HAP-1 (cell line): ENCODE measurements around the gene TNIK.

Source experiments
- DNase-seq, 2 experiments: peaks; one replicate each; pipeline ENCODE4 v3.0.0-alpha.2; 2016 to 2020; ENCODE audit warnings: low spot score in 2 of 2
- H3K27me3 ChIP-seq: fragments of 250-450 bp; sonication (Bioruptor Pico); 2 replicates; pipeline ENCODE4 v1.5.1; 2020; ENCODE audit warnings: low read depth, mild to moderate bottlenecking, moderate library complexity
- H3K36me3 ChIP-seq: fragments of 250-450 bp; sonication (Bioruptor Pico); replicated peaks from 2 replicates; pipeline ENCODE4 v1.5.1; 2020; ENCODE audit warnings: mild to moderate bottlenecking
- H3K4me1 ChIP-seq: fragments of 250-450 bp; sonication (Bioruptor Pico); 2 replicates; pipeline ENCODE4 v1.5.1; 2020; ENCODE audit warnings: mild to moderate bottlenecking
- H3K4me3 ChIP-seq: fragments of 250-450 bp; sonication (Bioruptor Pico); 2 replicates; pipeline ENCODE4 v1.5.1; 2020; ENCODE audit warnings: mild to moderate bottlenecking, moderate library complexity
- H3K9me3 ChIP-seq: fragments of 250-450 bp; sonication (Bioruptor Pico); 2 replicates; pipeline ENCODE4 v1.5.1; 2020; ENCODE audit warnings: mild to moderate bottlenecking, moderate library complexity
- in situ Hi-C: fragments of 300-500 bp; cut with MboI; formaldehyde crosslinking; loops from 3 replicates; pipeline ENCODE4 v1.14.3; 2020; ENCODE audit warnings: low sequenced_read_pairs, inconsistent platforms, mixed read lengths

TNIK gene

GRCh38 chr3:171276923-171277322 lies 183.3 kb downstream of the TNIK start:
- in situ Hi-C loops: no loop called here
- DNase-seq: no peak
- Histone ChIP-seq H3K9me3 (no peaks in the 10 kb centered on the region), H3K27me3 (no peaks in the 10 kb centered on the region), H3K4me1 (no peaks in the 10 kb centered on the region), H3K36me3 (no peaks in the 10 kb centered on the region), H3K4me3 (no peak overlapping the region)

GRCh38 chr3:171274222-171274621 lies 186.0 kb downstream of the TNIK start:
- no peak overlapping the region for H3K4me3 ChIP-seq
- no peaks in the 10 kb centered on the region for H3K9me3 ChIP-seq
- in situ Hi-C loops: no loop called here
- H3K36me3 ChIP-seq: no peaks in the 10 kb centered on the region
- H3K27me3 ChIP-seq: no peaks in the 10 kb centered on the region
- no peak for DNase-seq
- H3K4me1 ChIP-seq: no peaks in the 10 kb centered on the region

DNA sequence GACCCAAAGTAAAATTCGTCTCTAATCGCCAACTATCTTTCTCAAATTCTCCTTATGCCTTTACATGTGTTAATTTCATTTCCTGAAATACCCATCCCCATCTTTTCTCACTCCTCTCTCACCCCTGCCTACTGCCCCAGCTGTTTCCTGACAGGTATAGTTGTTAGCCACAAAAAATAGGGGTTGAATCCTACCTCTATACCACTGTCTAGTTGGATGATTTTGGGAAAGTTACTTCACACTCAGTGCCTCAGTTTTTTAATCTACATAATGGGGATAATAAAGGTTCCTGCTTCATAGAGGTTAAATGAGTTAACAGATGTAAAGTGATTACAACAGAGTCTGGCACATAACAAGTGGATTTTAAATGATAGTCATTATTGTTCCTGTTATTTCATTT lies 189.7 kb downstream of the TNIK start:
- no peaks in the 10 kb centered on the region for H3K4me1 ChIP-seq

GRCh38 chr3:171269542-171269941 lies 190.7 kb downstream of the TNIK start:
- in situ Hi-C loops: no loop called here
- H3K36me3 ChIP-seq: no peaks in the 10 kb centered on the region
- no peak for DNase-seq
- no peaks in the 10 kb centered on the region for H3K4me1 ChIP-seq
- no peak overlapping the region for H3K4me3 ChIP-seq
- no peaks in the 10 kb centered on the region for H3K9me3 ChIP-seq
- no peaks in the 10 kb centered on the region for H3K27me3 ChIP-seq

More for the DNA sequence above, 189.7 kb downstream of the TNIK start:
- Histone ChIP-seq H3K36me3 (no peaks in the 10 kb centered on the region), H3K27me3 (no peaks in the 10 kb centered on the region), H3K4me3 (no peak overlapping the region), H3K9me3 (no peaks in the 10 kb centered on the region)
- in situ Hi-C loops: no loop called here
- no peak for DNase-seq

DNA sequence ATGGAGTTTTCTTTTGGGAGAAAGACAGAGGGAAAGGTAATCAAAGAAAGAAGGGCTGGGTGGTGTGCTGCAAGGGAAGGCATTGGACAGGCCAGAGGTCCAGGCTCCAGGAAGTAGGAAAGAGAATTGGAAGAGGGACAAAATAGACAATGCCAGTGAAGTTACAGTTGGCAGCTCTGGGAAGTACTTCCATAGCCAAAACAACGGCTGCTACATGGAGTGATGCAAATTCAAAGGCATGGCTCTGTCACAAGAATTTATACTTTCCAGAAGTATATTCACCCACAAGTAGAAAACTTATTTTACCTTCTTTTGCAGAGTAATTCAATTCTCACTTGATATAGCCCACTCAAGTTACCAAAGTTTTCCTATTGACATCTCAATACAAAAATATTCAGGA lies 191.5 kb downstream of the TNIK start:
- in situ Hi-C loops: no loop called here
- DNase-seq: no peak
- Histone ChIP-seq H3K9me3 (no peaks in the 10 kb centered on the region), H3K36me3 (no peaks in the 10 kb centered on the region), H3K4me1 (no peaks in the 10 kb centered on the region), H3K27me3 (no peaks in the 10 kb centered on the region), H3K4me3 (no peak overlapping the region)

DNA sequence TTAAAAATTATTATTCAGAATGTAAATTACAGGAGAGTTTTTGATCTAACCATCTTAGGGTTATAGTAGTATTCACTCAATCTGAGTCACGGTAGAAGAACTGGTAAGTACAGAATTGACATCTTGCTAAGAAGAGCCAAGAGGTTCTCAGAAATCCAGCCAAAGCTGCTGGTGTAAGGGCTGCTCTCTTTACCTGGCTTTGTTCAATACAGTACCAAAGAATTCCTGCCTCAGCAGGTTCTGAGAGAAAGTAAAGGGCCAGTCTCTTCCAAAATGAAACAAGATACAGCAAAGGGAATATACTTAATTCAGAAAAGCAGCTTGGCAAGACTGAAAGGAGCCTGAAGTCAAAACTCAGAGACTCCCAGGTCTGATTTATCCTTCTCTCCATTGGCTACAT lies 193.1 kb downstream of the TNIK start:
- Histone ChIP-seq H3K4me1 (no peaks in the 10 kb centered on the region), H3K36me3 (no peaks in the 10 kb centered on the region), H3K27me3 (no peaks in the 10 kb centered on the region), H3K4me3 (no peak overlapping the region), H3K9me3 (no peaks in the 10 kb centered on the region)
- in situ Hi-C loops: no loop called here
- DNase-seq: no peak

DNA sequence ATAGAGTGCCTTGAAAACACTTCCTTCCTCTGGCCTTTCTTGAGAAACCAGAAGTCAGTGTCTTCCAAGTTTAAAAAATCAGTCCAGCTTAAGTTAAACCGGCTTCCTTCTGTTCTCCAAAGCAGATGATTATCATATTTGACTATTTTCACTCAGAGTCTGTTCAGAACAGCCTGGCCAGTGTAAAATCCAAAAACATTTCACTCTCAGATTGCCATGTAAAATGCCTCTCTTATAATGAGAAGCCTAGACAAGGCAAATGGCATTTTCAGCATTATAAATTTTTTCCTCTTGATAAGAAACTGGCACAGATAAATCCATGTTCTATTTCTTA lies 193.5 kb downstream of the TNIK start:
- DNase-seq: no peak
- Histone ChIP-seq H3K9me3 (no peaks in the 10 kb centered on the region), H3K27me3 (no peaks in the 10 kb centered on the region), H3K36me3 (no peaks in the 10 kb centered on the region), H3K4me1 (no peaks in the 10 kb centered on the region), H3K4me3 (no peak overlapping the region)
- in situ Hi-C loops: no loop called here

GRCh38 chr3:171266034-171266739 lies 194.0 kb downstream of the TNIK start:
- Histone ChIP-seq H3K9me3 (no peaks in the 10 kb centered on the region), H3K36me3 (no peaks in the 10 kb centered on the region), H3K4me1 (no peaks in the 10 kb centered on the region), H3K4me3 (no peak overlapping the region), H3K27me3 (no peaks in the 10 kb centered on the region)
- DNase-seq: no peak
- in situ Hi-C loops: no loop called here

DNA sequence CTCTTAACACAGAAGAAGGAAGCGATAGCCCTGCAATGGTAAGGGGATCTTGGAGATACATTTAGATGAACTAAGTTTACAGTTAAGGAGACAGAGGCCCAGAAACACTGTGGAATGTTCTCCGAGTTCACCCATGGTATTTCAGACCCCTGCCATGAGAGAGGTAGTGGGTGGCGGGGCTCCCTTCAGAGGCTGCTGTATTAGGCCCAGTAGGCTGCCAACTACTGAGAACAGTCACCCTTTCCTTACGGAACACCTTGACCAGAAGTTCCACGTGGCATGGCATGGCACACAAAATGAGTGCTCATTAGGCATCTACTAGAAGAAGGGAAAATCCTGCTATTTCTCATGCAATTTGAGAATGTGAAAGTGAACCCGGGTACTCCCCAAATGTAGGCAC lies 195.4 kb downstream of the TNIK start:
- H3K9me3 ChIP-seq: no peaks in the 10 kb centered on the region
- H3K4me1 ChIP-seq: no peaks in the 10 kb centered on the region
- no peak overlapping the region for H3K4me3 ChIP-seq
- H3K27me3 ChIP-seq: no peaks in the 10 kb centered on the region
- H3K36me3 ChIP-seq: no peaks in the 10 kb centered on the region
- in situ Hi-C loops: no loop called here
- no peak for DNase-seq

DNA sequence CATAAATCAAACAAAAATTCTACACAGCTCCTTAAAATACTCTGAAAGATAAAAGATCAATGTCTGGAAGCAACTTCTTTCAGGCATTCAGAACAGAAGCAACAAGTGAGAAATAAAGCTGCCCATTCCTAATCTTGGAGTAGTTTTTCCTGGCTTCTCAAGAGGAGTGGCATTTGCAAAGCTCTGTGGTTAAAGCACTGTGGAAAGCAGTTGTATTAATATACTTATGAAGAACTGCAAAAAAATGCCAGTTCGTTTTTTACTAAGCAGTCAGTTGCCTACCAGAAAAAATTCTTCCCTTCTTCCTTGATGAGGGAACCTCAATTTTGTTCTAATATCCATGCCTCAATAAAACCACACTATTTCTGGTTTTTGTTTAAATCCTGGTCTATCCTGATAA lies 197.8 kb downstream of the TNIK start:
- H3K27me3 ChIP-seq: no peaks in the 10 kb centered on the region
- H3K4me3 ChIP-seq: no peak overlapping the region
- no peaks in the 10 kb centered on the region for H3K4me1 ChIP-seq
- in situ Hi-C loops: no loop called here
- H3K9me3 ChIP-seq: no peaks in the 10 kb centered on the region
- no peak for DNase-seq
- H3K36me3 ChIP-seq: no peaks in the 10 kb centered on the region

DNA sequence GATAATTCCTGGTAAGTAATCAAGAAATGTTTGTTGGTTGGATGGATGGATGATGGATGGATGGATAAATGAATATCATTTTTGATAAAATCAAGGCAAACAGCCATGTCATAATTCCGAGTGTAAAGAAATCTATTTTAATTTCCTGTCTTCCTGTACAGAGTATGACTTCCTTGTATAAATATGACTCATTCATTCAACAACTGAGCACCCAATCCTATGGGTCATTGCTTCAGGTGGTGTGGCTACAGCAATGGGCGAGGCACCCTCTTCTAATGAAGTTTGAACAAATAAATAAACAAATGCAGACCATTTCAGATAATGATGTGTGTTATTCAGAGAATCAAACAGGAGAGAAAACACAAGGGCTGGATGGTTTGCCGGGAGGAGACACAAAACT lies 198.7 kb downstream of the TNIK start:
- Histone ChIP-seq H3K36me3 (no peaks in the 10 kb centered on the region), H3K27me3 (no peaks in the 10 kb centered on the region), H3K9me3 (no peaks in the 10 kb centered on the region), H3K4me1 (no peaks in the 10 kb centered on the region), H3K4me3 (no peak overlapping the region)
- DNase-seq: no peak
- in situ Hi-C loops: no loop called here

GRCh38 chr3:171260899-171261298 lies 199.3 kb downstream of the TNIK start:
- no peaks in the 10 kb centered on the region for H3K27me3 ChIP-seq
- in situ Hi-C loops: no loop called here
- H3K9me3 ChIP-seq: no peaks in the 10 kb centered on the region
- H3K4me3 ChIP-seq: no peak overlapping the region
- H3K4me1 ChIP-seq: no peaks in the 10 kb centered on the region
- DNase-seq: no peak
- no peaks in the 10 kb centered on the region for H3K36me3 ChIP-seq

GRCh38 chr3:171260466-171260865 lies 199.7 kb downstream of the TNIK start:
- no peaks in the 10 kb centered on the region for H3K27me3 ChIP-seq
- H3K9me3 ChIP-seq: no peaks in the 10 kb centered on the region
- in situ Hi-C loops: no loop called here
- no peaks in the 10 kb centered on the region for H3K36me3 ChIP-seq
- no peaks in the 10 kb centered on the region for H3K4me1 ChIP-seq
- H3K4me3 ChIP-seq: no peak overlapping the region
- no peak for DNase-seq

GRCh38 chr3:171258316-171258715 lies 201.9 kb downstream of the TNIK start:
- H3K9me3 ChIP-seq: no peaks in the 10 kb centered on the region
- no peaks in the 10 kb centered on the region for H3K36me3 ChIP-seq
- no peak overlapping the region for H3K4me3 ChIP-seq
- H3K27me3 ChIP-seq: no peaks in the 10 kb centered on the region
- H3K4me1 ChIP-seq: no peaks in the 10 kb centered on the region
- no peak for DNase-seq
- in situ Hi-C loops: no loop called here
